IMR-90 (cell line): ENCODE data around the gene VAV3. TPM values are rescaled to one million over a fixed set of nuclear protein-coding genes. Genes with fewer than 3 reads are reported as not detected.

Source experiments
- ATAC-seq: fragments of 200-7000 bp; cut with Tn5 transposase; 2 replicates; pipeline ENCODE4 v1.9.1; 2020; ENCODE audit warnings: low read depth, mild to moderate bottlenecking, moderate library complexity
- BruUV-seq: library from RNA; stranded (reverse); fragments of 400-500 nt; replicated peaks from 2 replicates; lab custom pipeline; 2021; lab: Mats Ljungman, UMichigan
- CTCF ChIA-PET: fragments of 300-600 bp; formaldehyde crosslinking; extraction: SDS; loops from one replicate; lab custom pipeline; 2021; ENCODE audit warnings: antibody characterized with exemption; lab: Yijun Ruan, JAX
- POLR2A ChIA-PET: fragments of 300-600 bp; sonication (Branson Sonifier 250); formaldehyde crosslinking; loops from one replicate; lab custom pipeline; 2022; ENCODE audit warnings: antibody characterized with exemption; ENCODE audit not compliant: unreplicated experiment; lab: Charles Lee
- DNase-seq: peaks from one replicate; pipeline ENCODE4 v3.0.0; 2013
- H2AFZ ChIP-seq: replicated peaks from 2 replicates; pipeline ENCODE3; 2013; ENCODE audit warnings: low read length, mild to moderate bottlenecking; ENCODE audit not compliant: poor library complexity
- H2AK5ac ChIP-seq: 2 replicates; pipeline ENCODE4 v1.6.1; 2013; ENCODE audit warnings: low read depth, low read length, inconsistent platforms
- H2AK9ac ChIP-seq: replicated peaks from 2 replicates; pipeline ENCODE3; 2013; ENCODE audit warnings: mild to moderate bottlenecking, low read depth, low read length, moderate library complexity; ENCODE audit not compliant: poor library complexity
- H2BK120ac ChIP-seq: 2 replicates; pipeline ENCODE4 v1.6.1; 2013; ENCODE audit warnings: low read depth, low read length, inconsistent platforms
- H2BK15ac ChIP-seq: 3 replicates; pipeline ENCODE4 v1.6.1; 2013; ENCODE audit warnings: low read depth, low read length, inconsistent platforms
- H2BK20ac ChIP-seq: 2 replicates; pipeline ENCODE4 v1.6.1; 2013; ENCODE audit warnings: low read depth, mild to moderate bottlenecking, inconsistent platforms, low read length, moderate library complexity
- H2BK5ac ChIP-seq: 2 replicates; pipeline ENCODE4 v1.6.1; 2013; ENCODE audit warnings: mild to moderate bottlenecking, low read depth, low read length, inconsistent platforms; ENCODE audit not compliant: poor library complexity, severe bottlenecking
- H3K14ac ChIP-seq: replicated peaks from 2 replicates; pipeline ENCODE4 v1.6.1; 2013; ENCODE audit warnings: low read depth, low read length, inconsistent platforms
- H3K18ac ChIP-seq: 2 replicates; pipeline ENCODE4 v1.6.1; 2013; ENCODE audit warnings: low read depth, low read length, control low read depth
- H3K23ac ChIP-seq: 2 replicates; pipeline ENCODE4 v1.6.1; 2013; ENCODE audit warnings: low read depth, low read length, inconsistent platforms
- H3K27ac ChIP-seq: 2 replicates; pipeline ENCODE4 v1.5.1; 2013; ENCODE audit warnings: mild to moderate bottlenecking, control low read depth, low read length; ENCODE audit not compliant: insufficient read depth
- H3K27me3 ChIP-seq: 2 replicates; pipeline ENCODE4 v1.6.1; 2013; ENCODE audit warnings: low read length; ENCODE audit not compliant: control insufficient read depth, insufficient read depth
- H3K36me3 ChIP-seq: 2 replicates; pipeline ENCODE4 v1.6.1; 2013; ENCODE audit warnings: low read length, mixed read lengths; ENCODE audit not compliant: control insufficient read depth, insufficient read depth
- H3K4ac ChIP-seq: 2 replicates; pipeline ENCODE4 v1.6.1; 2013; ENCODE audit warnings: low read depth, low read length, inconsistent platforms
- H3K4me1 ChIP-seq: 2 replicates; pipeline ENCODE4 v1.6.1; 2013; ENCODE audit warnings: low read length, mixed read lengths; ENCODE audit not compliant: control insufficient read depth, insufficient read depth
- H3K4me2 ChIP-seq: 2 replicates; pipeline ENCODE4 v1.6.1; 2013; ENCODE audit warnings: low read depth, mild to moderate bottlenecking, control low read depth, low read length, moderate library complexity
- H3K4me3 ChIP-seq: 2 replicates; pipeline ENCODE4 v1.5.1; 2013; ENCODE audit warnings: low read depth, mild to moderate bottlenecking, control low read depth, low read length, moderate library complexity; ENCODE audit not compliant: insufficient read depth
- H3K56ac ChIP-seq: 2 replicates; pipeline ENCODE4 v1.6.1; 2013; ENCODE audit warnings: low read length, inconsistent platforms; ENCODE audit not compliant: insufficient read depth; ENCODE audit errors: extremely low read depth
- H3K79me1 ChIP-seq, 2 experiments: 2 replicates each; pipeline ENCODE4 v1.6.1; 2013; ENCODE audit warnings: low read length in 2 of 2, inconsistent platforms in 1 of 2, low read depth in 1 of 2
- H3K9ac ChIP-seq: 2 replicates; pipeline ENCODE4 v1.6.1; 2013; ENCODE audit warnings: low read depth, low read length, control low read depth
- H3K9me1 ChIP-seq: 2 replicates; pipeline ENCODE4 v1.6.1; 2013; ENCODE audit warnings: low read length, inconsistent platforms; ENCODE audit not compliant: insufficient read depth
- H3K9me3 ChIP-seq: 2 replicates; pipeline ENCODE4 v1.6.1; 2013; ENCODE audit warnings: low read length; ENCODE audit not compliant: control insufficient read depth, insufficient read depth
- H4K20me1 ChIP-seq: 2 replicates; pipeline ENCODE4 v1.6.1; 2013; ENCODE audit warnings: low read length, inconsistent platforms; ENCODE audit not compliant: insufficient read depth
- H4K5ac ChIP-seq: 2 replicates; pipeline ENCODE4 v1.6.1; 2013; ENCODE audit warnings: mild to moderate bottlenecking, low read depth, low read length, control low read depth
- H4K8ac ChIP-seq, 2 experiments: 2 replicates each; pipeline ENCODE4 v1.6.1; 2013; ENCODE audit warnings: low read depth in 2 of 2, low read length in 2 of 2, control low read depth in 1 of 2, inconsistent platforms in 1 of 2
- H4K91ac ChIP-seq: 2 replicates; pipeline ENCODE4 v1.6.1; 2013; ENCODE audit warnings: low read depth, low read length, inconsistent platforms; ENCODE audit not compliant: insufficient read depth
- POLR2A ChIP-seq: IDR thresholded peaks from 2 replicates; pipeline ENCODE4 v1.6.1; 2012; ENCODE audit warnings: mild to moderate bottlenecking, low read depth, low read length
- RAD21 ChIP-seq: IDR thresholded peaks from 2 replicates; pipeline ENCODE4 v1.6.1; 2012; ENCODE audit warnings: low read length, improper control_type of control experiment
- RFX5 ChIP-seq: IDR thresholded peaks from 2 replicates; pipeline ENCODE4 v1.8.0; 2012; ENCODE audit warnings: low read depth, mild to moderate bottlenecking, low read length, moderate library complexity
- WGBS, 2 experiments: methylation state at CpG; one replicate each; pipeline versions ENCODE4 v1.1.5 to v1.1.7; 2013; ENCODE audit warnings: missing lambda C conversion rate in 2 of 2; ENCODE audit not compliant: insufficient read length in 1 of 2; ENCODE audit errors: extremely low coverage in 2 of 2; 5-methylcytosine and 5-hydroxymethylcytosine counted together
- dilution Hi-C: fragments of 300-500 bp; cut with HindIII; formaldehyde crosslinking; loops from one replicate; pipeline ENCODE4 v1.14.3; 2018; ENCODE audit warnings: low sequenced_read_pairs; ENCODE audit not compliant: unreplicated experiment
- in situ Hi-C: fragments of 300-500 bp; cut with MboI; formaldehyde crosslinking; loops from 3 replicates; pipeline ENCODE4 v1.14.3; 2019; ENCODE audit warnings: low sequenced_read_pairs, inconsistent platforms, mixed read lengths
- intact Hi-C: fragments of 100-400 bp; cut with micrococcal nuclease; formaldehyde crosslinking; loops from 2 replicates; pipeline ENCODE4 v1.10.0; 2022
- polyA plus RNA-seq, 3 experiments: library from polyadenylated mRNA; depleted of rRNA; stranded (reverse); fragments of >200 nt; gene quantifications; 2 replicates each; pipeline ENCODE4 v1.2.3, GENCODE V29; 2012; ENCODE audit warnings: low replicate concordance in 1 of 3
- total RNA-seq: library from RNA; depleted of rRNA; stranded (reverse); fragments of >200 nt; gene quantifications from 2 replicates; pipeline ENCODE4 v1.2.3, GENCODE V29; 2012

VAV3 gene
- total and polyA plus RNA-seq, 2 of the 4 experiments (the other 2 are of a cell fraction): 0.12 to 0.18 TPM

- Histone ChIP-seq H3K56ac (no peak overlapping the region), H2BK15ac (no peak overlapping the region), H4K91ac (no peak overlapping the region), H3K9ac (no peak overlapping the region), H3K18ac (no peak overlapping the region), H3K9me3 (no peaks in the 10 kb centered on the region), H3K4ac (no peak overlapping the region), H3K27me3 (no peaks in the 10 kb centered on the region), H2BK5ac (no peak overlapping the region), H3K9me1 (no peaks in the 10 kb centered on the region), H3K23ac (no peak overlapping the region), H3K14ac (no peak overlapping the region), H3K4me3 (no peak overlapping the region), H4K5ac (no peak overlapping the region), H4K20me1 (no peaks in the 10 kb centered on the region), H2AK5ac (no peak overlapping the region), H3K36me3 (no peaks in the 10 kb centered on the region), H4K8ac (no peak overlapping the region), H2BK20ac (no peak overlapping the region), H3K79me1 (no peaks in the 10 kb centered on the region), H3K4me1 (no peaks in the 10 kb centered on the region), H3K27ac (no peak overlapping the region), H3K4me2 (no peak overlapping the region), H2BK120ac (no peak overlapping the region), H2AFZ (no peak overlapping the region), H2AK9ac (no peak overlapping the region)
- POLR2A ChIA-PET: no interaction called here
- no peak for DNase-seq
- intact Hi-C loops: no loop called here
- CTCF ChIA-PET: no interaction called here
- no TSS peak for BruUV-seq
- dilution Hi-C loops: no loop called here
- WGBS, 2 experiments: no CpG with 5 or more reads among the region's 2 CpGs
- ATAC-seq: no peak
- in situ Hi-C loops: no loop called here
- TF ChIP-seq RAD21 (no peak), RFX5 (no peak), POLR2A (no peak)
Observed at GRCh38 chr1:107673006-107673405, 292.0 kb downstream of the VAV3 start.
